ENCODE results near the gene BORA.
"Not testable (repeated sequence)": the region's sequence is repeated elsewhere in the genome, so short reads cannot be mapped to it uniquely, and the experiment has no call there.

DNA sequence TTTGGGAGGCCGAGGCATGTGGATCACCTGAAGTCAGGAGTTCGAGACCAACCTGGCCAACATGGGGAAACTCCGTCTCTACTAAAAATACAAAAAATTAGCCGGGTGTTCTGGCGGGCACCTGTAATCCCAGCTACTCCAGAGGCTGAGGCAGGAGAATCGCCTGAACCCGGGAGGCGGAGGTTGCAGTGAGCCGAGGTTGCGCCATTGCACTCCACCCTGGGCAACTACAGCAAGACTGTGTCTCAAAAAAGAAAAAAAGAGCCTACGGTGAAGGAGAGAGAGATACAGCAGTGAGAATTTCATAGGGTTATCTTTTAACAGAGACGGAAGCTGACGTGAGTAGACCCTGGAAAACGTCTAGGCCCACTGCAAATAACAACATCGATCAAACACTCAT lies 1.5 kb upstream of the BORA start:
- TF ChIP-seq EP300, POLR2A (IDR thresholded peaks at IDR 0.05): not testable (repeated sequence)
- TF ChIP-seq, protein P1, sequence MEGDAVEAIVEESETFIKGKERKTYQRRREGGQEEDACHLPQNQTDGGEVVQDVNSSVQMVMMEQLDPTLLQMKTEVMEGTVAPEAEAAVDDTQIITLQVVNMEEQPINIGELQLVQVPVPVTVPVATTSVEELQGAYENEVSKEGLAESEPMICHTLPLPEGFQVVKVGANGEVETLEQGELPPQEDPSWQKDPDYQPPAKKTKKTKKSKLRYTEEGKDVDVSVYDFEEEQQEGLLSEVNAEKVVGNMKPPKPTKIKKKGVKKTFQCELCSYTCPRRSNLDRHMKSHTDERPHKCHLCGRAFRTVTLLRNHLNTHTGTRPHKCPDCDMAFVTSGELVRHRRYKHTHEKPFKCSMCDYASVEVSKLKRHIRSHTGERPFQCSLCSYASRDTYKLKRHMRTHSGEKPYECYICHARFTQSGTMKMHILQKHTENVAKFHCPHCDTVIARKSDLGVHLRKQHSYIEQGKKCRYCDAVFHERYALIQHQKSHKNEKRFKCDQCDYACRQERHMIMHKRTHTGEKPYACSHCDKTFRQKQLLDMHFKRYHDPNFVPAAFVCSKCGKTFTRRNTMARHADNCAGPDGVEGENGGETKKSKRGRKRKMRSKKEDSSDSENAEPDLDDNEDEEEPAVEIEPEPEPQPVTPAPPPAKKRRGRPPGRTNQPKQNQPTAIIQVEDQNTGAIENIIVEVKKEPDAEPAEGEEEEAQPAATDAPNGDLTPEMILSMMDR (IDR thresholded peaks at IDR 0.05), result not testable (repeated sequence)

Data from tibial nerve (tissue), 4 donors.